Adrenal gland (tissue), 5 donors: ENCODE data around the gene SGMS1.

Experiments
- POLR2A ChIP-seq, 2 donors: fragments of 450-650 bp; IDR thresholded peaks; one replicate each; pipeline ENCODE4 v1.6.1; 2017; ENCODE audit warnings: antibody characterized with exemption in 2 of 2, mild to moderate bottlenecking in 2 of 2, moderate library complexity in 1 of 2
- TF ChIP-seq, protein P1 (sequence below), 6 experiments: fragments of 450-650 bp in 4 of 6; fragments of 200-600 bp in 2 of 6; sonication (generic) in 1 of 6; IDR thresholded peaks; 1 replicate in 5 of 6; 2 replicates in 1 of 6; pipeline versions ENCODE4 v1.5.1 to v1.8.0; 2016 to 2021; ENCODE audit warnings: antibody characterized with exemption in 6 of 6, mild to moderate bottlenecking in 2 of 6, moderate library complexity in 1 of 6
- donor health status: DM: no; HTN: no; CAD: no.

- no peak for TF ChIP-seq POLR2A (IDR thresholded peaks at IDR 0.05)
- TF ChIP-seq, protein P1, sequence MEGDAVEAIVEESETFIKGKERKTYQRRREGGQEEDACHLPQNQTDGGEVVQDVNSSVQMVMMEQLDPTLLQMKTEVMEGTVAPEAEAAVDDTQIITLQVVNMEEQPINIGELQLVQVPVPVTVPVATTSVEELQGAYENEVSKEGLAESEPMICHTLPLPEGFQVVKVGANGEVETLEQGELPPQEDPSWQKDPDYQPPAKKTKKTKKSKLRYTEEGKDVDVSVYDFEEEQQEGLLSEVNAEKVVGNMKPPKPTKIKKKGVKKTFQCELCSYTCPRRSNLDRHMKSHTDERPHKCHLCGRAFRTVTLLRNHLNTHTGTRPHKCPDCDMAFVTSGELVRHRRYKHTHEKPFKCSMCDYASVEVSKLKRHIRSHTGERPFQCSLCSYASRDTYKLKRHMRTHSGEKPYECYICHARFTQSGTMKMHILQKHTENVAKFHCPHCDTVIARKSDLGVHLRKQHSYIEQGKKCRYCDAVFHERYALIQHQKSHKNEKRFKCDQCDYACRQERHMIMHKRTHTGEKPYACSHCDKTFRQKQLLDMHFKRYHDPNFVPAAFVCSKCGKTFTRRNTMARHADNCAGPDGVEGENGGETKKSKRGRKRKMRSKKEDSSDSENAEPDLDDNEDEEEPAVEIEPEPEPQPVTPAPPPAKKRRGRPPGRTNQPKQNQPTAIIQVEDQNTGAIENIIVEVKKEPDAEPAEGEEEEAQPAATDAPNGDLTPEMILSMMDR (IDR thresholded peaks at IDR 0.05) = no peak
These were observed 21.8 kb downstream of the SGMS1 start for GRCh38 chr10:50601974-50602373.
